Brain microvascular endothelial cell (primary cell): ENCODE results near the gene OPA1.
"Not testable (repeated sequence)": the region's sequence is repeated elsewhere in the genome, so short reads cannot be mapped to it uniquely, and the experiment has no call there.

Source experiments
- DNase-seq: peaks from one replicate; pipeline ENCODE4 v3.0.0-alpha.2; 2020
- H3K27ac ChIP-seq: fragments of 250-450 bp; sonication (Bioruptor Pico); 2 replicates; pipeline ENCODE4 v1.5.1; 2020; ENCODE audit warnings: mild to moderate bottlenecking, moderate library complexity
- H3K27me3 ChIP-seq: fragments of 250-450 bp; sonication (Bioruptor Pico); replicated peaks from 2 replicates; pipeline ENCODE4 v1.5.1; 2020; ENCODE audit warnings: mild to moderate bottlenecking
- H3K36me3 ChIP-seq: fragments of 250-450 bp; sonication (Bioruptor Pico); replicated peaks from 2 replicates; pipeline ENCODE4 v1.5.1; 2020; ENCODE audit warnings: mild to moderate bottlenecking
- H3K4me3 ChIP-seq: 2 replicates; pipeline ENCODE4 v1.5.1; 2011; ENCODE audit warnings: low read depth, mild to moderate bottlenecking, control low read depth, low read length, moderate library complexity
- CTCF ChIP-seq: IDR thresholded peaks from 2 replicates; pipeline ENCODE4 v1.5.1; 2011; ENCODE audit warnings: low read depth, mild to moderate bottlenecking, moderate library complexity, low read length, control low read depth, inconsistent platforms; ENCODE audit errors: missing control alignments
- in situ Hi-C: cut with HindIII; loops from 2 replicates; pipeline ENCODE4 v1.10.0; 2017; ENCODE audit warnings: low sequenced_read_pairs, low pct_ligation_motif_present

OPA1 gene

GRCh38 chr3:193599393-193599792 is 6.4 kb downstream of the OPA1 start:
- H3K27me3 ChIP-seq = no peaks in the 10 kb centered on the region
- H3K36me3 ChIP-seq = peaks cover 8% of the 10 kb centered on the region
- H3K27ac ChIP-seq = no peak overlapping the region
- no peak overlapping the region for H3K4me3 ChIP-seq
- in situ Hi-C loops = loop anchor here (25.0 kb wide), 1 partner anchor 787 kb away; no protein-coding TSS in a partner anchor
- DNase-seq = no peak
- TF ChIP-seq CTCF = no peak

- H3K27ac ChIP-seq = no peak overlapping the region
- in situ Hi-C loops = no loop called here
- DNase-seq = peak; percentile 69
- no peak overlapping the region for H3K4me3 ChIP-seq
- peak; percentile 89 for TF ChIP-seq CTCF
- H3K36me3 ChIP-seq = peaks cover 2% of the 10 kb centered on the region
- H3K27me3 ChIP-seq = no peaks in the 10 kb centered on the region
These were observed 12.9 kb downstream of the OPA1 start for GRCh38 chr3:193605876-193606275.

- H3K27me3 ChIP-seq, in situ Hi-C loops, H3K36me3 ChIP-seq, H3K4me3 ChIP-seq, H3K27ac ChIP-seq, DNase-seq: not testable (repeated sequence)
These were observed 13.9 kb downstream of the OPA1 start for GRCh38 chr3:193606892-193607291.

DNA sequence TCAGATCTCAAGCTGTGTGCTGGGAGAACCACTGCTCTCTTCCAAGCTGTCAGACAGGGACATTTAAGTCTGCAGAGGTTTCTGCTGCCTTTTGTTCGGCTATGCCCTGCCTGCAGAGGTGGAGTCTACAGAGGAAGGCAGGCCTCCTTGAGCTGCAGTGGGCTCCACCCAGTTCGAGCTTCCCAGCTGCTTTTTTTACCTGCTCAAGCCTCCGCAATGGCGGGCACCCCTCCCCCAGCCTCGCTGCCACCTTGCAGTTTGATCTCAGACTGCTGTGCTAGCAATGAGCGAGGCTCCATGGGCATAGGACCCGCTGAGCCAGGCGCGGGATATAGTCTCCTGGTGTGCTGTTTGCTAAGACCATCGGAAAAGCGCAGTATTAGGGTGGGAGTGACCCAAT is 17.5 kb downstream of the OPA1 start:
- in situ Hi-C loops, H3K27me3 ChIP-seq, H3K4me3 ChIP-seq, H3K27ac ChIP-seq, DNase-seq, H3K36me3 ChIP-seq: not testable (repeated sequence)

- H3K36me3 ChIP-seq = peaks cover 12% of the 10 kb centered on the region
- TF ChIP-seq CTCF = no peak
- H3K27me3 ChIP-seq = no peaks in the 10 kb centered on the region
- H3K27ac ChIP-seq = no peak overlapping the region
- in situ Hi-C loops = no loop called here
- no peak overlapping the region for H3K4me3 ChIP-seq
- no peak for DNase-seq
These were observed 21.4 kb downstream of the OPA1 start for GRCh38 chr3:193614430-193614829.

DNA sequence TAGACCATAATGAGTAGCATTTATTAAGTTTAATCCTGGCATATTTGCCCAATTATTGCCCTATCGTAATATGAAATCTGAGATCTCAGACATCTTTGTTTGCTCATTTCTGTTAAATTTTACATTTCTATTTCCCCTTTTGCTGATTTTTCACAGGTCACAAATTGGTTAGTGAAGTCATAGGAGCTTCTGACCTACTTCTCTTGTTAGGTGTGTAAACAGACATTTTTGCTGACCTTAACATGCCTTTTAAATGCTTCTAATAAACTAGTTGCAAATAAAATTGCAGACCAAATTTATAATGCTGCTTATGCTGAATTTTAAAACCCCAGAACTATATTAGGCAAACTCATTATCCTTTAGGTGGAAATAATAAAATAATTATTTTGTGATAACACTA is 24.6 kb downstream of the OPA1 start:
- in situ Hi-C loops = no loop called here
- H3K4me3 ChIP-seq = no peak overlapping the region
- no peak for TF ChIP-seq CTCF
- H3K36me3 ChIP-seq = peaks cover 17% of the 10 kb centered on the region
- no peak overlapping the region for H3K27ac ChIP-seq
- no peak for DNase-seq
- H3K27me3 ChIP-seq = no peaks in the 10 kb centered on the region

DNA sequence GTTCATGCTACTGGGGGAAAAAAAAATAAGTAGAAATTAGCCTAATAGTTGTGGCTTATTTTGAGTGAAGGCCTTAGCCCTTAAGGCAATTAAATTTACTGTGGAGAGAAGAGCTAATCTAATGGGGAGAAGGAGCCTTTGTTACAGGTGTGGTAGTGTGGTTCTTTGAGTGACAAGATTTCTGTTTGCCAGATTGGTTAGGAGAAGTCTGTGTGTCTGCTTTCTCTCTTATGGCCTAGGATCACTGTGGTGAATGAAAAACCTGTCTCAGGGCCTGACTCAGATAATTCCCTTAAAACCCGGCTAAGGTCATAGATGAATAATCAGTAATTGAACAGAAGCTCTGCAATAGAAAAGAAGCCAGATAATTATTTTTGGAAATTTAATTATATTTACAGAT is 27.0 kb downstream of the OPA1 start:
- no peak for TF ChIP-seq CTCF
- peaks cover 16% of the 10 kb centered on the region for H3K36me3 ChIP-seq
- no peaks in the 10 kb centered on the region for H3K27me3 ChIP-seq
- H3K4me3 ChIP-seq = no peak overlapping the region
- DNase-seq = no peak
- in situ Hi-C loops = no loop called here
- no peak overlapping the region for H3K27ac ChIP-seq
